GM12875 (cell line): ENCODE data around the gene CDHR1.

ENCODE experiments used
- H3K4me3 ChIP-seq: one replicate; pipeline ENCODE4 v1.5.1; 2011; ENCODE audit warnings: low read depth, low read length, control low read depth
- CTCF ChIP-seq: IDR thresholded peaks from 2 replicates; pipeline ENCODE4 v1.5.1; 2011; ENCODE audit warnings: low read depth, mild to moderate bottlenecking, control low read depth, inconsistent platforms, low read length, moderate library complexity, borderline replicate concordance; ENCODE audit not compliant: insufficient read depth

CDHR1 gene

GRCh38 chr10:84238909-84239308 is 44.6 kb downstream of the CDHR1 start:
- H3K4me3 ChIP-seq: no peak overlapping the region
- no peak for TF ChIP-seq CTCF

GRCh38 chr10:84241185-84241790 is 47.0 kb downstream of the CDHR1 start, which contains the start of gene LRIT1:
Gene LRIT1 (minus strand): TSS chr10:84241546. CDS start chr10:84241439, 107 bp downstream.
- TF ChIP-seq CTCF: no peak
- H3K4me3 ChIP-seq: no peak within 1 kb of the TSS

GRCh38 chr10:84243759-84244158 is 49.4 kb downstream of the CDHR1 start:
- TF ChIP-seq CTCF: no peak
- no peak overlapping the region for H3K4me3 ChIP-seq

GRCh38 chr10:84244651-84245270 is 50.4 kb downstream of the CDHR1 start, which contains the start of gene RGR:
Gene RGR (plus strand): TSS chr10:84245053. CDS start chr10:84245091, 38 bp downstream.
- H3K4me3 ChIP-seq: no peak within 1 kb of the TSS
- TF ChIP-seq CTCF: no peak

- H3K4me3 ChIP-seq: no peak overlapping the region
- TF ChIP-seq CTCF: no peak
Measured at GRCh38 chr10:84247496-84247895, 53.2 kb downstream of the CDHR1 start.

GRCh38 chr10:84248794-84249193 is 54.5 kb downstream of the CDHR1 start:
- no peak for TF ChIP-seq CTCF
- H3K4me3 ChIP-seq: no peak overlapping the region
